HG03060 (cell line): ENCODE results near the gene ZFP69.

Experiments
- ATAC-seq: cut with Tn5 transposase; IDR thresholded peaks from one replicate; pipeline ENCODE4 v1.9.1; 2021; ENCODE audit warnings: low read depth, moderate number of reproducible peaks; ENCODE audit not compliant: unreplicated experiment

The ZFP69 gene

DNA sequence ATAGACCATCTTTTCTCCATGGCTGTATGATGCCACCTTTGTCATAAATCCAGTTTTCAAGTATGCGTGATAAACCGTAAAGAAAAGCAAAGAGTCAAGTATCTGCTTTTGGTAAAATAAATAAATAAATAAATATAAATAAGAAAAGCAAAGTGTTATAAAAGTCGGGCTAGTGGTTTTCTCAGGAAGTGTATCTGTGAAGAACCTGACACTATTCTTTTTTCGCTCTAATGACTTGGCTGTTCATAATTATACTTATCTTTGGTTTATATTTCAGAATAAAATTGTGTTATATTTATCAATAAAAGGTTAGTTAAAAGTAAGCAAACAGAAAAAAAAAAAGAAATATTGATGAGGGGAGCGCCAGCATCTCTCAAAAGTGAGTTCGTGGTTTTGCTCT, 30.9 kb downstream of the ZFP69 start:
- no peak for ATAC-seq

DNA sequence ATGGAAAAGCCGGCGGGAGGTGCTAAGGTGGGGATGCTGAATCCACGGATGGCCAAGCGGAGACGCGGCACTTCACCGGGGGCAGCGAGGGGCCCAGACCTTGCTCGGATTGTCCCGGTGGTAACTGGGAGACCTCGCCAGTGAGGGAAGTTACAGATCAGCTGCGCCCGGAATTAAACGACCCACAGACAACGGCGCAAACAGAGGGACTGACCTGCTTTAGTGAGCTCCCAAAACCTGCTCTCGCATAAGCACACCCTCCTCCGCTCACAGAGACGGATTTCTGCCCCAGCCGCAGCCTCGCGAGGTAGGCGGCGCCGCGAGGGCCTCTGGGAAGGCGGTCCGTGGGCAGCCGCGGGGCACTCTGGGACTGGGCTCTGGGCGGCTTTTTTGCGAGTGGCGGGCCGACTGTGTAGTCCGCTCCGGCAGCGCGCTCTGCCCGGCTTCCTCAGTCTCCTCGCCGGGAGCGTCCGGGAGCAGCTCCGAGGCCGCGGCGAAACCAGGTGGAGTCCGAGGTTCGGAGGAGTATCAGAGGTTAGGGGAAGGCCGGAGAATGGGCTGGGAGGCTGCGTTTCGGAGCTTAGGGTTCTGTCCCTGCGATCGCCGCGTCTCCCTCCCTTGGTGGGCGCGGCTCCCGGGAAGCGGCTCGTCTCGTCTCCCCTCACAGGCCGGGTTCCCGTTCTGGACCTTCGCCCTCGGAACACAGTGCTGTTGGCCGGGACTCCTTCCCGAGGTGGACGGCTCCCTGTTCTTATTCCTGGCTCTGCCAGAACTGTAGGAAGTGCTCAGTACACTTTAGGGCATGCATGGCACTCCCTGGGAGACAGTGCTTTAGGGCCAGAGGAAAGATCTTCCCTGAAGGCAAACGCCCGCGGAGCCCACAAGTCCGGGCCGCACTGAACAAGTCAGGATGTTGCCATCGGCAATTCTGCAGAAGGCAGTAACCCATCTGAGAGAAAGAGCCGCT, 31.6 kb downstream of the ZFP69 start, which contains the start of gene EXO5:
EXO5 (plus strand) TSS at position 393 of the 967 bp plus-strand sequence. CDS start 5,778 bp downstream, outside the sequence.
- ATAC-seq, result no peak

DNA sequence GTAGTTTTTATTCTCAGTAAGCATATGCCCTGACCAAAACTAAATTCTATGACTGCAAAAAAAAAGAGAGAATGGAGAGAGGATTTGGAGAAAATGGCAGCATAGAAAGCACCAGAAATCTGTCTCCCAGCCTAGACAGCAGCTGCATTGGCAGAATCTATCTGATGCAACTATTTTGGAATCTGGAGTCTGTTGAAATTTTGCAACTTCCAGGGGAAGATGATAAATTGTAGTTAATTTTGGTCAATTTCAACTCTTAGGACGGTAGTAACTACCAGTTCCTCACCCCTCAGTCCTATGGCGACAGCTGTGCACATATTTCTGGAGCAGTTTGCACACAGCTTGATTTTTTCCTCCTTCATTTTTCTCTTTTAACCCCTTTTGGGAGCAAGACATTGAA, 42.4 kb downstream of the ZFP69 start:
- ATAC-seq, result no peak

DNA sequence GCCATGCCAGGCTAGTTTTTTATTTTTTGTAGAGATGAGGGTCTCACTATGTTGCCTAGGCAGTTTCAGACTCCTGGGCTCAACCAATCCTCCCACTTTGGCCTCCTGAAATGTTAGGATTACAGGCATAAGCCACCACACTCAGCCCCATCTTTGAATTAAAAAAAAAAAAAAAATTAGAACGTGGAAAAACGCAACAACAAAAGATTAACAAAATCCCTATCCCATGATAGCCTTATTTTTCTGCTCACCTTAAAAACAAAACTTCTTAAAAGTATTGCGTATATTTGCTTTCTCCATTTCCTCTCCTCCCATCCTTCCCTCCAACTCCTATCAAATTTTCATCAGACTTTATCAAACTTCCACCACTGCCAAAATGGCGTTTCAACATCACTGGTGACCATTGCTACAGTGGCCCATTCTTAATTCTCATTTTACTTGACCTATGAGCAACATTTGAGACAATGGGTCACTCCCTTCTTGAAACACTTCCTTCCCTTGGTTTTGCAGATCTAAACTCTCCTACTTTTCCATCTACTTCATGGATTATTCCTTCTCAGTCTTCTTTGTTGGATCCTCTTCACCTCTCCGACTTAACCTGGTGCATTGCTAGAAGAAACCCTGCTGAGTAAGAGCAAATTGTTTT, 53.8 kb downstream of the ZFP69 start:
- ATAC-seq, result peak; percentile 6

DNA sequence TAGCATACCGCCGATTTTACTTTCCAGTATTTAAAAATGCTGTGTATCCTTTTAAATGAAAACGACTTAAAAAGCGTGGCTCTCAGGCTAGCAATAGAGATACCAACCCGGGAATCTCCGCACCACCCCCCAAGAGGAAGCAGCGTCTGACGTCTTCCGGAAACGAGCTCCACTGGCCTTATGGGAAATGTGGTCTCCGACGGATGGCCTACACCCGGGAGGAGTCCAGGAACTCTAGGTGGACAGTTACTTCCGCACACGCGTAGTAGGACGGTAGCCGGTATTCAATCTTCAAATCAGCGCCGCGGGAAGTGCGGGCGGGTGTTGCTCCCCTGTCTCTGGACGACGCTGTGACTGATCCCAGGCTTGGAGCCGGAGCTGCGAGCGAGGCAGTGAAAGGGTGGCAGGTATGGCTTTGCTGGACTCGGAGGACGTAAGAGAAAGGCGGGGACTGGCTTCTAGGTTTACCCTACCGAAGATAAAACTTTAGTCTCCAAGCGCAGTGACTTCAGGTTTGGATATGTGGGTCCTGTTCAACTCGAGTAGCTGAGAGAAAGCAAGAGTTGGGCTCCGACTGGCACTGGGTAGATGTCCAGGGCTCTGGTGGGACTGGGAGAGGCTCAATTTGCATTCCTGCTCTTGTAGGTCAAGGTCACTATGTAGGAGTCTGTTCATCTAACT, 54.4 kb downstream of the ZFP69 start, which contains the start of gene ZNF684:
ZNF684 (plus strand) TSS at position 257 of the 681 bp plus-strand sequence. CDS start 1,530 bp downstream, outside the sequence.
- peak; percentile 79 for ATAC-seq

DNA sequence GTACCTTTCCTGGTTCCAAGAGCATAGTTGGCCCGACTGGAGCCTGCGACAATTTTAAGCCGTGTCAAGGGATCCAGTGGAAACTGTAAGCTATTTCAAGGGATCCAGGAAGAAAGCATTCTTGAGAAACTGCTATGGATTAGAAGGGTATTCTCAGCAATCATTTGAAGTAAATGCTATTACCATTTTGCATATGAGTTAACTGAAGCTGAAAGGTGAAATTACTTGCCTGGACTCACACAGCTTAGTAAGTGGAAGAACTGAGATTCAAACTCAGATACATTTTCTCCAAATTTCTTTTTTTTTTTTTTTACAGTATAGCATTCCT, 54.9 kb downstream of the ZFP69 start:
- no peak for ATAC-seq

DNA sequence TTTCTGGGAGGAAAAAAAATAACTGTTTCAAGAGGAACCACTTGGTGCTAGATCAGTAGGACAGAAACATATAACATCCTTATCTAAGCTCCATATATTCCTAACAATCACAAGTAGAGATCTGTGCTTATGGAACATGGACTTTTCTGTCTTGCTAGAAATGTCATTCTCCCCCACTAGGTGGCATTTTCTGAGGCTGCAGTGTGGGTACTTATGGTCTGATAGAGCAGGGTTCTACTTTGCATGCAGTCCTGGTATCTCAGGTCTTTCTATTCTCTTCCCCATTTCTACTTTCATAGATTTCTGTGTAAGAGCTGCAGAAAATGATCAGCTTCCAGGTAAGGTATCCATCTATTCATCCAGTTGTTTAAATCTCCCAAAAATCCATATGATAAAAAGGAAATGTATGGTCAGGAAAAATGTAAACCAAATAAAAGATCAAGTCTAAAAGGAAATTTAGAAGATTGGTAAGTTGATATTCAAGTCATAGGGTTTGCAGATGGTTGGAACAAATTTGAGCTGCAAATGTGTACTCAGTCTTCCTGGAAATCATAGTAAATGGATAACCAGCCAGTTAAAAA, 55.8 kb downstream of the ZFP69 start:
- no peak for ATAC-seq

DNA sequence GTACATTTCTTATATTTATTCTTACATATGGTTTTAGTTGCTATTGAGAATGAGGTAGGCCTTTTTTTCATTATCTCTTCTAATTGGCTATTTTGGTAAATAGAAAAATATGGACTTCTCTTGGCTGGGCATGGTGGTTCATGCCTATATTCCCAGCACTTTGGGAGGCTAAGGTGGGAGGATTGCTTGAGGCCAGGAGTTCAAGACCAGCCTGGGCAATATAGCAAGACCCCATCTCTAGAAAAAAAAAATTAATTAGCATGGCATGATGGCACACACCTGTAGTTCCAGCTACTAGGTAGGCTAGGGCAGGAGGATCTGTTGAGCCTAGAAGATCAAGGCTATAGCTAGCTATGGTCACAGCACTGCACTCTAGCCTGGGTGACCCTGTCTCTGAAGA, 57.5 kb downstream of the ZFP69 start:
- no peak for ATAC-seq

DNA sequence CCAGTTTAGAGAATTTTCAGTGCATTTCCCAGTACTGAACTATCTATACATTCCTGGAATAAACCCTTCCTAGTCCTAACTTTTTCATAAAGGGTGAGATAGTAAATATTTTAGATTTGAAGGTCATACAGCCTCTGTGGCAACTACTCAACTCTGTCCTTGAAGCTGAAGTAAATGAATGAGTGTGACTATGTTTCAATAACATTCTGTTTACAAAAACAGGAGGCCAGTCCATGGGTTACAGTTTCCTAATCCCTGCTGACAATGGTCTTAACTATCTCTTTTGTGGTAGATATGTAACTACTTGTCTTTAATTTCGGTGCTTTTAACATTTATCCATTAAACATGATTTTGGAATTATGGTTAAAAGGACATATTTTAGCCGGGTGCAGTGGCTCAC, 58.6 kb downstream of the ZFP69 start:
- no peak for ATAC-seq

DNA sequence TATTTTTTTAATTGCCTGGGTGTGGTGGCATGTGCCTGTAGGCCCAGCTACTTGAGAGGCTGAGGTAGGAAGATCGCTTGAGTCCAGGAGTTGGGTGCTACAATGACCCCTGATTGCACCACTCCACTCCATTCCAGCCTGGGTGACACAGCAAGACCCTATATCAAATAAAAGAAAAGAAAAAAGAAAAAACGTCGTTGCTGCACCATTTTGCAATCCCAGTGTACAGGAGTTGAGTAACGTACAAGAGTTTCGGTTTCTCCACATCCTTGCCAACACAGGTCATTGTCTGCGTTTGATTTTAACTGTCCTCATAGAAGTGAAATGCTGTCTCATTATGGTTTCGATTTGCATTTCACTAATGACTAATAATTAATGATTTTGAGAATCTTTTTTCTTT, 62.2 kb downstream of the ZFP69 start:
- ATAC-seq, result no peak
